Muscle layer of duodenum (tissue), 2 donors: ENCODE measurements around the gene PSTPIP1.

Experiments
- H3K27ac ChIP-seq: one replicate; pipeline ENCODE4 v1.7.0; 2013; ENCODE audit warnings: mild to moderate bottlenecking, low read length
- H3K27me3 ChIP-seq: one replicate; pipeline ENCODE4 v1.7.0; 2013; ENCODE audit warnings: low read depth, mild to moderate bottlenecking, control low read depth, low read length
- H3K36me3 ChIP-seq, 2 donors: one replicate each; pipeline ENCODE4 v1.7.0; 2013; ENCODE audit warnings: low read length in 2 of 2, control low read depth in 1 of 2, mild to moderate bottlenecking in 1 of 2; ENCODE audit not compliant: insufficient read depth in 2 of 2, control insufficient read depth in 1 of 2
- H3K4me1 ChIP-seq, 2 donors: one replicate each; pipeline ENCODE4 v1.7.0; 2013; ENCODE audit warnings: low read length in 2 of 2, mild to moderate bottlenecking in 2 of 2, control low read depth in 1 of 2, moderate library complexity in 1 of 2; ENCODE audit not compliant: insufficient read depth in 2 of 2, control insufficient read depth in 1 of 2
- H3K4me3 ChIP-seq, 2 donors: one replicate each; pipeline ENCODE4 v1.7.0; 2013; ENCODE audit warnings: low read length in 2 of 2, low read depth in 1 of 2, mild to moderate bottlenecking in 1 of 2
- H3K9me3 ChIP-seq, 2 donors: one replicate each; pipeline ENCODE4 v1.7.0; 2013; ENCODE audit warnings: low read length in 2 of 2, control low read depth in 1 of 2, mild to moderate bottlenecking in 1 of 2; ENCODE audit not compliant: control insufficient read depth in 1 of 2
- donor health status: healthy.

PSTPIP1 gene

GRCh38 chr15:77034695-77035489 is 40.0 kb downstream of the PSTPIP1 start:
- Histone ChIP-seq H3K9me3 (no peaks in the 10 kb centered on the region), H3K4me3 (no peak overlapping the region), H3K27ac (no peak overlapping the region), H3K4me1 (no peaks in the 10 kb centered on the region), H3K27me3 (no peaks in the 10 kb centered on the region), H3K36me3 (peaks cover 0 to 23% of the 10 kb centered on the region in 2 donors)

- Histone ChIP-seq H3K27me3 (no peaks in the 10 kb centered on the region), H3K27ac (no peak overlapping the region), H3K4me3 (no peak overlapping the region), H3K36me3 (peaks cover 0 to 23% of the 10 kb centered on the region in 2 donors), H3K4me1 (no peaks in the 10 kb centered on the region), H3K9me3 (no peaks in the 10 kb centered on the region)
Measured at GRCh38 chr15:77035584-77035983, 40.7 kb downstream of the PSTPIP1 start.

GRCh38 chr15:77035999-77036471 is 41.1 kb downstream of the PSTPIP1 start:
- H3K27me3 ChIP-seq = no peaks in the 10 kb centered on the region
- H3K4me1 ChIP-seq = no peaks in the 10 kb centered on the region
- no peak overlapping the region for H3K27ac ChIP-seq
- H3K4me3 ChIP-seq = no peak overlapping the region
- peaks cover 0 to 23% of the 10 kb centered on the region in 2 donors for H3K36me3 ChIP-seq
- H3K9me3 ChIP-seq = no peaks in the 10 kb centered on the region

DNA sequence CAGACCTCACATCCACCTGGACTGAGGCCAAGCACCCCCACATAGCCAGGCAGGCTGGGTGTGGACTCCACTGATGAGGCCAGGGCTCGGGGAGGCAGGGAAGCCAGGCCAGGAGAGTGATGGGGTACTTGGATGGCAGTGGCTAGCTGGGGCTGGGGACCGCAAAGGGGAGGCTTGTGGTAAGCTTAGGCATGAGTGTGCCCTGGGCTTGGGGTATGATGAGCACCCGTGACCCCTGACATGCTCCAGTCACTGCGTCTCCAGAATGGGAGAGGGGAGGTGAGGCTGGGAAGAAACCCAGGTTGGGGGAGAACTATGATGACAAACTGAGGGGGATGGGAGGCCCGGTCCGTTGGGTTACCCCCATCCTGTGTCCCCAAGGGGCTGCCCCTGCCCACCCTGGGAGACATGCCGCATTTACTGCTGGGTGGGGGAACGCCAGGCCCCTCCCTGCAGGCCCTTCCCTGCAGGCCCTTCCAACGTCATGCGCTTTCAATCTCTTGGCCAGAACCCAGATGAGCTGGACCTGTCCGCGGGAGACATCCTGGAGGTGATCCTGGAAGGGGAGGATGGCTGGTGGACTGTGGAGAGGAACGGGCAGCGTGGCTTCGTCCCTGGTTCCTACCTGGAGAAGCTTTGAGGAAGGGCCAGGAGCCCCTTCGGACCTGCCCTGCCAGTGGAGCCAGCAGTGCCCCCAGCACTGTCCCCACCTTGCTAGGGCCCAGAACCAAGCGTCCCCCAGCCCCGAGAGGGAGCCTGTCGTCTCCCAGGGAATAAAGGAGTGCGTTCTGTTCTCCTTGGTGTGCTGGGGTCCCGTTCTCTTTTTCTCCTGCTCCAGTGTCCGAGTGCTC is 41.8 kb downstream of the PSTPIP1 start:
- Histone ChIP-seq H3K27me3 (no peaks in the 10 kb centered on the region), H3K27ac (no peak overlapping the region), H3K4me3 (no peak overlapping the region), H3K9me3 (no peaks in the 10 kb centered on the region), H3K36me3 (peaks cover 0 to 23% of the 10 kb centered on the region in 2 donors), H3K4me1 (no peaks in the 10 kb centered on the region)

DNA sequence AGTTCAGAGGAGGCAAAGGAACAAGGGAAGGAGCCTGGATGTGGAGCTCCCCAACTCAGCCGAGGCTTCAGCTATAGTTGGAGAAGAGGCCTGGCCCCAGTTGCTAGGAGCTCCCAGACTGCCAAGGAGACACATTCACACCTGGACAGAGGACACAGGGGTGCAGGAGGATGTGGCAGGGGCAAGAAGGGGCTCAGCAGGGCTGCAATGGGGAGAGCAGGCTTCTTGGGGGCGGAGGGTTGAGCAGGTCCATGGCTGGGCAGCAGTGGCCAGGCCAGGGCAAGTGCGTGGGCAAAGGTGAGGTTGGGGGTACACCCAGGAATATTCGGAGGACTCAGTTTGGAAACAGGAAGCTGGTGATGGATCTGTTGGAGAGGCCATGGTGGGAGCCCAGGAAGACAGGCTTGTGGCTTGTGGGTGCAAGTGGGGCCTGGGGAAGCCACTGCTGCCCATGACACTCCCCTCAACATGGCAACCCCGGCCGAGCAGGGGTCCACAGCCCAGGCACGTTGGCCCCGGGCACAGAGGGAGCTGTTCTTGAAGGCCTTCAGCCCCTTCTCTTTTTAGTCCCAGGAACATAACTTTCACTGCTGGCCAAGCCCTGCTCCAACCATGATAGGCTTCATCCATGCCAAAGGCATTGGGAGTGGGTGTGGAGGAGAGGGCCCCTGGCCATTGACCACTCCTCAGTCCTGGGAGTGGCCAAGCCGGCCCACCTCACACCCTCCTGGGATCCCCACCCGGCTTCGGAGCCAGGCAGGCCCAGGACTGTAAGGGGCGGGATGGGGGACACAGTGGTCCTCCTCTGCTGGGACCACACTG is 42.7 kb downstream of the PSTPIP1 start:
- Histone ChIP-seq H3K27ac (no peak overlapping the region), H3K27me3 (no peaks in the 10 kb centered on the region), H3K9me3 (no peaks in the 10 kb centered on the region), H3K4me1 (no peaks in the 10 kb centered on the region), H3K4me3 (no peak overlapping the region), H3K36me3 (peaks cover 2 to 23% of the 10 kb centered on the region in 2 donors)

- Histone ChIP-seq H3K27ac (no peak overlapping the region), H3K36me3 (peaks cover 12 to 33% of the 10 kb centered on the region in 2 donors), H3K4me3 (no peak overlapping the region), H3K4me1 (no peaks in the 10 kb centered on the region), H3K9me3 (no peaks in the 10 kb centered on the region), H3K27me3 (no peaks in the 10 kb centered on the region)
Measured at GRCh38 chr15:77038312-77039216, 43.6 kb downstream of the PSTPIP1 start.

DNA sequence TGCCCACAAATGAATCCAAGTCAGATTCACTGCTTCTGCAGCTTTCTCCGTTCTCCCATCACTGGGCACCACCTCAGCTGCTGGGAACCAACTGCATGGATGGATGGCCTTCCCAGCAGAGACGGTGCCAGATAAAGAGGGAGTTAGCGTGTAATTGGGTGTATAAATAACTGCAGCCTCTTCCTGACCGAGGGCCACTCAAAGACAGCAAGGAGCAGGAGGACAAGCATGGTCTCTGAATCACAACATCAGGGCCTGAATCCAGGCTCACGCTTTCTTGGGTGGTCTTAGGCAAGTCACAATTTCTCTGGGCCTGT is 44.2 kb downstream of the PSTPIP1 start:
- no peaks in the 10 kb centered on the region for H3K4me1 ChIP-seq
- H3K9me3 ChIP-seq = no peaks in the 10 kb centered on the region
- no peak overlapping the region for H3K4me3 ChIP-seq
- H3K27ac ChIP-seq = no peak overlapping the region
- peaks cover 15 to 38% of the 10 kb centered on the region in 2 donors for H3K36me3 ChIP-seq
- H3K27me3 ChIP-seq = no peaks in the 10 kb centered on the region

DNA sequence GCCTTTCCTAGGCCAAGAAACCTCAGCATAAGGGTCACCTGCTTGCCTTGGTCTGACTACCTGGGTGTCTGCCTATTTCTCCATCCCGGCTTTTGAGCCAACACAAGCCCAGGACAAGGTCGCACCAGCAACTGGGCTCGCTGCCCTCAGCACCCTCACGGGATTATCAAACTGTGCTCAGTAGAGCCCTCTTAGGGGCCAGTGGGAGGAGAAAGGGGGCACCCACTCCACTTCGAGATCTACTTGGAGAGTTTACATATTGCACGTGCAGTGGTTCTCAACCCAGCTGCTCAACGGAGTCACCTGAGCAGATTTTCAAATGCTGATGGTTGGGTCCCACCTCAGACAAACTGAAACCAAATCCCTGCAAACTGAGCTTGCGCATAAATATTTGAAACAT is 44.9 kb downstream of the PSTPIP1 start:
- no peak overlapping the region for H3K27ac ChIP-seq
- peaks cover 15 to 41% of the 10 kb centered on the region in 2 donors for H3K36me3 ChIP-seq
- H3K4me1 ChIP-seq = no peaks in the 10 kb centered on the region

DNA sequence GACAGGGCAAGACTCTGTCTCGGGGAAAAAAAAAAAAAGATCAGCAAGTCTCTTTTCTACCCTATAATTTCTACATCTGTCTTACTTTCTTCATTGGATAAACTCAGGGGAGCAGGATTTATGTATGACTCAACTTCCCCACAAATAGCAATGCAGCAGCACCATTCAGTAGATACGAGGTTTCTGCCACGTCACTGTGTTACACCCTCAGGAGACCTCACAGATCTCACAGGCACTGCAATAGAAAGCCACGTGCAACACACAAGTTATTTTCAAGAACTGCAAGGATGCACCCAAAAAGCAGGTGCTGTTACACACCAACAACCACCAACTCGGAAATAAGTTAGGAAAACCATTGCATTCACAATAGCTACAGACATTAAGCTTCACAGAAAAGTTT is 45.7 kb downstream of the PSTPIP1 start:
- Histone ChIP-seq H3K9me3 (no peaks in the 10 kb centered on the region), H3K4me3 (no peak overlapping the region), H3K27ac (no peak overlapping the region), H3K4me1 (no peaks in the 10 kb centered on the region), H3K36me3 (peaks cover 21 to 49% of the 10 kb centered on the region in 2 donors), H3K27me3 (no peaks in the 10 kb centered on the region)

More for the DNA sequence above, 44.9 kb downstream of the PSTPIP1 start:
- no peak overlapping the region for H3K4me3 ChIP-seq
- no peaks in the 10 kb centered on the region for H3K9me3 ChIP-seq
- no peaks in the 10 kb centered on the region for H3K27me3 ChIP-seq

- Histone ChIP-seq H3K4me3 (no peak overlapping the region), H3K9me3 (no peaks in the 10 kb centered on the region), H3K27me3 (no peaks in the 10 kb centered on the region), H3K36me3 (peaks cover 34 to 50% of the 10 kb centered on the region in 2 donors), H3K4me1 (no peaks in the 10 kb centered on the region), H3K27ac (no peak overlapping the region)
Measured at GRCh38 chr15:77042245-77042919, 47.5 kb downstream of the PSTPIP1 start.
